ENCODE measurements around the gene CERKL.
A peak's percentile ranks its signal among the peaks of the same experiment; 100 is the strongest.

Gene CERKL

GRCh38 chr2:181570833-181571661 is 85.9 kb downstream of the CERKL start:
- Histone ChIP-seq H3K27ac (no peak overlapping the region), H4K20me1 (ENCODE audit: insufficient read depth) (no peaks in the 10 kb centered on the region), H3K79me2 (ENCODE audit: insufficient read depth, low read depth) (no peaks in the 10 kb centered on the region), H3K4me1 (ENCODE audit: low read depth, poor library complexity, severe bottlenecking) (no peaks in the 10 kb centered on the region), H3K36me3 (ENCODE audit: insufficient read depth) (no peaks in the 10 kb centered on the region), H3K9ac (no peak overlapping the region), H2AFZ (ENCODE audit: low read depth) (no peak overlapping the region), H3K27me3 (ENCODE audit: insufficient read depth, low read depth) (no peaks in the 10 kb centered on the region), H3K4me2 (peak overlapping the region; percentile 3), H3K4me3 (IDR thresholded peaks at IDR 0.05; ENCODE audit: insufficient read depth, low read depth, low read length) (no peak overlapping the region)
- peak; percentile 64 for TF ChIP-seq CTCF (conservative IDR thresholded peaks at IDR 0.05; ENCODE audit: low read depth, low read length)

GRCh38 chr2:181570059-181570458 is 86.8 kb downstream of the CERKL start:
- Histone ChIP-seq H3K27me3 (ENCODE audit: insufficient read depth, low read depth) (no peaks in the 10 kb centered on the region), H3K9ac (no peak overlapping the region), H3K4me2 (no peak overlapping the region), H2AFZ (ENCODE audit: low read depth) (no peak overlapping the region), H3K4me1 (ENCODE audit: low read depth, poor library complexity, severe bottlenecking) (peaks cover under 1% of the 10 kb centered on the region), H4K20me1 (ENCODE audit: insufficient read depth) (no peaks in the 10 kb centered on the region), H3K36me3 (ENCODE audit: insufficient read depth) (no peaks in the 10 kb centered on the region), H3K4me3 (IDR thresholded peaks at IDR 0.05; ENCODE audit: insufficient read depth, low read depth, low read length) (no peak overlapping the region), H3K27ac (no peak overlapping the region), H3K79me2 (ENCODE audit: insufficient read depth, low read depth) (no peaks in the 10 kb centered on the region)
- no peak for TF ChIP-seq CTCF (conservative IDR thresholded peaks at IDR 0.05; ENCODE audit: low read depth, low read length)

GRCh38 chr2:181566334-181567032 is 90.4 kb downstream of the CERKL start:
- no peak overlapping the region for H3K4me2 ChIP-seq
- no peak for TF ChIP-seq CTCF (conservative IDR thresholded peaks at IDR 0.05; ENCODE audit: low read depth, low read length)
- H3K36me3 ChIP-seq (ENCODE audit: insufficient read depth): no peaks in the 10 kb centered on the region
- no peak overlapping the region for H2AFZ ChIP-seq (ENCODE audit: low read depth)
- H3K27ac ChIP-seq: no peak overlapping the region
- no peak overlapping the region for H3K9ac ChIP-seq
- H3K27me3 ChIP-seq (ENCODE audit: insufficient read depth, low read depth): no peaks in the 10 kb centered on the region
- no peak overlapping the region for H3K4me3 ChIP-seq (IDR thresholded peaks at IDR 0.05; ENCODE audit: insufficient read depth, low read depth, low read length)
- H3K79me2 ChIP-seq (ENCODE audit: insufficient read depth, low read depth): no peaks in the 10 kb centered on the region
- H3K4me1 ChIP-seq (ENCODE audit: low read depth, poor library complexity, severe bottlenecking): peaks cover 28% of the 10 kb centered on the region
- no peaks in the 10 kb centered on the region for H4K20me1 ChIP-seq (ENCODE audit: insufficient read depth)

- Histone ChIP-seq H2AFZ (ENCODE audit: low read depth) (no peak overlapping the region), H3K4me2 (peak overlapping the region; percentile 18)
- TF ChIP-seq CTCF (conservative IDR thresholded peaks at IDR 0.05; ENCODE audit: low read depth, low read length): no peak
Observed at GRCh38 chr2:181563101-181563692, 93.7 kb downstream of the CERKL start.

More at GRCh38 chr2:181563101-181563692, 93.7 kb downstream of the CERKL start:
- Histone ChIP-seq H3K79me2 (ENCODE audit: insufficient read depth, low read depth) (no peaks in the 10 kb centered on the region), H3K4me3 (IDR thresholded peaks at IDR 0.05; ENCODE audit: insufficient read depth, low read depth, low read length) (no peak overlapping the region), H4K20me1 (ENCODE audit: insufficient read depth) (no peaks in the 10 kb centered on the region), H3K27me3 (ENCODE audit: insufficient read depth, low read depth) (no peaks in the 10 kb centered on the region), H3K4me1 (ENCODE audit: low read depth, poor library complexity, severe bottlenecking) (peaks cover 28% of the 10 kb centered on the region), H3K27ac (peak overlapping the region; percentile 4; the same call in 1 of the 2 replicates), H3K9ac (no peak overlapping the region), H3K36me3 (ENCODE audit: insufficient read depth) (no peaks in the 10 kb centered on the region)

Data from KMS-11 (cell line).